HEK293 (cell line): ENCODE measurements around the gene CDX2.

Source experiments
- CTCF ChIA-PET: fragments of 350-600 bp; formaldehyde crosslinking; extraction: SDS; loops from one replicate; lab custom pipeline; 2021; ENCODE audit warnings: antibody characterized with exemption; lab: Yijun Ruan, JAX
- POLR2A ChIA-PET: fragments of 300-600 bp; formaldehyde crosslinking; extraction: SDS; loops from one replicate; lab custom pipeline; 2020; ENCODE audit warnings: antibody characterized with exemption, inconsistent platforms; lab: Yijun Ruan, JAX
- H3K27ac ChIP-seq: fragments of 200-500 bp; sonication (Bioruptor generic); 2 replicates; pipeline ENCODE4 v1.5.1; 2014; ENCODE audit warnings: low read depth, low read length, control low read depth, inconsistent platforms; ENCODE audit errors: extremely low read depth
- H3K36me3 ChIP-seq, 2 experiments: fragments of 200-500 bp in 1 of 2; sonication (Bioruptor generic) in 1 of 2; 1 replicate in 1 of 2; 2 replicates in 1 of 2; pipeline ENCODE4 v1.5.1; 2014 to 2017; ENCODE audit warnings: inconsistent platforms in 2 of 2, low read length in 2 of 2; ENCODE audit not compliant: control insufficient read depth in 2 of 2, insufficient read depth in 1 of 2
- H3K4me1 ChIP-seq: fragments of 200-500 bp; sonication (Bioruptor generic); 2 replicates; pipeline ENCODE4 v1.5.1; 2014; ENCODE audit warnings: mild to moderate bottlenecking, low read length, inconsistent platforms; ENCODE audit not compliant: control insufficient read depth, insufficient read depth
- H3K4me3 ChIP-seq: 2 replicates; pipeline ENCODE4 v1.5.1; 2011; ENCODE audit warnings: low read depth, mild to moderate bottlenecking, control low read depth, low read length, moderate library complexity
- H3K9me3 ChIP-seq: fragments of 200-500 bp; sonication (Bioruptor generic); 2 replicates; pipeline ENCODE4 v1.5.1; 2014; ENCODE audit warnings: low read depth, low read length, inconsistent platforms; ENCODE audit not compliant: control insufficient read depth, insufficient read depth
- GLIS2 ChIP-seq: fragments of 450-650 bp; formaldehyde crosslinking; IDR thresholded peaks from 2 replicates; pipeline ENCODE4 v1.5.1; 2016; ENCODE audit warnings: missing biosample characterization, missing genetic modification characterization
- PATZ1 ChIP-seq: fragments of 450-650 bp; formaldehyde crosslinking; IDR thresholded peaks from 2 replicates; pipeline ENCODE4 v1.5.1; 2016; ENCODE audit warnings: missing biosample characterization, missing genetic modification characterization
- SP7 ChIP-seq: fragments of 450-650 bp; formaldehyde crosslinking; IDR thresholded peaks from 2 replicates; pipeline ENCODE4 v1.5.1; 2016; ENCODE audit warnings: missing biosample characterization, missing genetic modification characterization
- TRIM28 ChIP-seq: IDR thresholded peaks from 2 replicates; pipeline ENCODE4 v1.6.1; 2011; ENCODE audit warnings: low read length, control low read depth, borderline replicate concordance
- ZBTB26 ChIP-seq: fragments of 450-650 bp; formaldehyde crosslinking; optimal IDR thresholded peaks from 2 replicates; pipeline ENCODE3; 2016; ENCODE audit warnings: missing biosample characterization, mild to moderate bottlenecking, missing genetic modification characterization
- ZFHX2 ChIP-seq: fragments of 450-650 bp; formaldehyde crosslinking; conservative IDR thresholded peaks from 2 replicates; pipeline ENCODE4 v1.5.1; 2016; ENCODE audit warnings: missing biosample characterization, missing genetic modification characterization
- ZNF140 ChIP-seq: fragments of 450-650 bp; formaldehyde crosslinking; IDR thresholded peaks from 2 replicates; pipeline ENCODE4 v1.5.1; 2016; ENCODE audit warnings: missing biosample characterization, missing genetic modification characterization
- ZNF366 ChIP-seq: fragments of 450-650 bp; formaldehyde crosslinking; conservative IDR thresholded peaks from 2 replicates; pipeline ENCODE4 v1.5.1; 2016; ENCODE audit warnings: missing biosample characterization, missing genetic modification characterization
- ZNF398 ChIP-seq: fragments of 450-650 bp; formaldehyde crosslinking; IDR thresholded peaks from 2 replicates; pipeline ENCODE4 v1.5.1; 2017; ENCODE audit warnings: missing biosample characterization, missing genetic modification characterization
- ZNF48 ChIP-seq: fragments of 450-650 bp; formaldehyde crosslinking; IDR thresholded peaks from 2 replicates; pipeline ENCODE4 v1.5.1; 2016; ENCODE audit warnings: missing biosample characterization, missing genetic modification characterization
- ZNF518A ChIP-seq: fragments of 450-650 bp; formaldehyde crosslinking; conservative IDR thresholded peaks from 2 replicates; pipeline ENCODE4 v1.5.1; 2016; ENCODE audit warnings: low read depth, missing biosample characterization, missing genetic modification characterization
- ZNF529 ChIP-seq: fragments of 450-650 bp; formaldehyde crosslinking; IDR thresholded peaks from 2 replicates; pipeline ENCODE4 v1.5.1; 2017; ENCODE audit warnings: missing genetic modification characterization, missing biosample characterization; ENCODE audit not compliant: insufficient replicate concordance
- ZNF580 ChIP-seq: fragments of 450-650 bp; formaldehyde crosslinking; IDR thresholded peaks from 2 replicates; pipeline ENCODE4 v1.5.1; 2016; ENCODE audit warnings: missing biosample characterization, missing genetic modification characterization
- ZNF596 ChIP-seq: fragments of 450-650 bp; IDR thresholded peaks from 2 replicates; pipeline ENCODE4 v1.5.0; 2018; ENCODE audit warnings: missing biosample characterization, mild to moderate bottlenecking, missing genetic modification characterization, moderate library complexity
- ZNF830 ChIP-seq: fragments of 450-650 bp; IDR thresholded peaks from 2 replicates; pipeline ENCODE4 v1.5.0; 2018; ENCODE audit warnings: missing biosample characterization, missing genetic modification characterization, low read depth, mild to moderate bottlenecking, moderate library complexity

The CDX2 gene

DNA sequence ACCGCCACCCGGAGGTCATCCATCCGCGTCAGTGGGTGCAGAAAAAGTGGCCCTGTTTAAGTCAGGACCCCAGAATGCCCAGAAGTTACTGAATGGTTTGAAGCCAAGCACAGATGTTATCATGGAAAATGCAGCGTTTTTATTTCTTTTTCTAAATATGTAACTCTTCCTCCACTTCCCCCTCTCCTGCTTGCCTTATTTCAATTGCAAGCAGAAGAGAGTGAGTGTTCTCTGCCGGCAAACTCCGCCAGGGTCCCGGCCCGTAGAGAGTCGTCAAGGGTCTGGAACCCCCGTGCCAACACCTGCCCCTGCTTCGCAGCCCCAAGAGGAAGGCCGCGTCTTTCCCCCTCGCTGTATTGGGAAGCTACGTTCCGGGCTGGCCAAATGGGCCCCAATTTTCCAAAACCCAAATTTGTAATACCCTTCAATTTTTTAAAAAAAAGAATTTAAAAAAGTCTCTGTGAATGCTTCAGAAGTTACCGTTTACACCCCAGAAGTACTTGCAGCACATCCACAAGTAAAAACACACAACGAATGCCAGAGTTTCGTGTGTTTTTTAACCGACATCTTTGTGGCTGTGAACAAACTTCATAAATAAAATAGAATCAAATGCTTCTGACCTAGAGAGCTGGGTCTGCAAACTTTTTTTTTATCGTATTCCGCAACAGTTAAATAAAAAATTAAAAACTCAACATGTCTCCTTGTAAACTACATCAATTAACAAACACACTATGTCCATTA, 50.0 kb downstream of the CDX2 start (continued):
- TF ChIP-seq PATZ1 (tag by site-specific recombination), result no peak
- no peak for TF ChIP-seq ZNF140
- TF ChIP-seq ZNF398 (tag by site-specific recombination), result no peak
- no peak for TF ChIP-seq SP7
- no peak for TF ChIP-seq ZNF366

GRCh38 chr13:27918041-27918917, 50.8 kb downstream of the CDX2 start:
- Histone ChIP-seq H3K27ac (no peak overlapping the region), H3K4me3 (no peak overlapping the region)
- TF ChIP-seq ZNF529 (tag by site-specific recombination), result no peak
- no peak for TF ChIP-seq ZNF580 (tag by site-specific recombination)
- TF ChIP-seq ZFHX2 (tag by site-specific recombination), result no peak
- TF ChIP-seq ZNF48 (tag by site-specific recombination), result no peak
- TF ChIP-seq ZBTB26 (tag by site-specific recombination), result no peak
- TF ChIP-seq, all 188 proteins: peak for 0
- ChIA-PET CTCF (no interaction called here), POLR2A (no interaction called here)
- H3K4me1 ChIP-seq, result no peaks in the 10 kb centered on the region
- no peaks in the 10 kb centered on the region for H3K9me3 ChIP-seq
- H3K36me3 ChIP-seq, result peaks cover 0 to 2% of the 10 kb centered on the region in 2 experiments; a peak in 1 of 3 replicates

GRCh38 chr13:27917121-27917947, 51.8 kb downstream of the CDX2 start:
- POLR2A ChIA-PET, result no interaction called here
- no peak overlapping the region for H3K27ac ChIP-seq

More at GRCh38 chr13:27917121-27917947, 51.8 kb downstream of the CDX2 start:
- no peak overlapping the region for H3K4me3 ChIP-seq
- CTCF ChIA-PET, result no interaction called here
- TF ChIP-seq ZNF518A (tag by site-specific recombination) (no peak), TRIM28 (peak; percentile 68; the same call in 1 of the 2 replicates), GLIS2 (tag by site-specific recombination) (no peak), ZNF596 (tag by site-specific recombination) (no peak), ZNF830 (tag by site-specific recombination) (no peak)
- H3K36me3 ChIP-seq, result peaks cover 0 to under 1% of the 10 kb centered on the region in 2 experiments; a peak in 1 of 3 replicates
- H3K4me1 ChIP-seq, result no peaks in the 10 kb centered on the region
- H3K9me3 ChIP-seq, result no peaks in the 10 kb centered on the region
